Activated naive CD4-positive, alpha-beta T cell treated with anti-CD3 and anti-CD28 coated beads for 36 hours (primary cell): ENCODE data around the gene ZDHHC11B. TPM values are rescaled to one million over a fixed set of nuclear protein-coding genes. Genes with fewer than 3 reads are reported as not detected.
"Not testable (repeated sequence)": the region's sequence is repeated elsewhere in the genome, so short reads cannot be mapped to it uniquely, and the experiment has no call there.

Experiments used
- CTCF ChIA-PET: fragments of 350-600 bp; sonication (Branson Sonifier 250); formaldehyde crosslinking; loops from one replicate; lab custom pipeline; 2021; ENCODE audit warnings: antibody characterized with exemption; lab: Charles Lee
- DNase-seq: peaks from one replicate; pipeline ENCODE4 v3.0.0-alpha.2; 2020
- H3K27ac Mint-ChIP-seq: one replicate; pipeline ENCODE4 v1.8.0; 2021; ENCODE audit warnings: mild to moderate bottlenecking, mixed read lengths
- H3K27me3 Mint-ChIP-seq: one replicate; pipeline ENCODE4 v1.8.0; 2021; ENCODE audit warnings: low read depth, mixed read lengths
- H3K36me3 Mint-ChIP-seq: one replicate; pipeline ENCODE4 v1.8.0; 2021; ENCODE audit warnings: low read depth, mixed read lengths
- H3K4me1 Mint-ChIP-seq: one replicate; pipeline ENCODE4 v1.8.0; 2021; ENCODE audit warnings: low read depth, mixed read lengths
- H3K4me3 Mint-ChIP-seq: one replicate; pipeline ENCODE4 v1.8.0; 2021; ENCODE audit warnings: mild to moderate bottlenecking, moderate library complexity, mixed read lengths
- H3K9me3 Mint-ChIP-seq: one replicate; pipeline ENCODE4 v1.8.0; 2021; ENCODE audit warnings: mixed read lengths
- intact Hi-C: fragments of 100-400 bp; cut with micrococcal nuclease; formaldehyde crosslinking; loops from one replicate; pipeline ENCODE4 v1.15.1; 2023
- total RNA-seq, 2 experiments: library from RNA; stranded (reverse); gene quantifications; one replicate each; pipeline ENCODE4 v1.2.3, GENCODE V29; 2021

The ZDHHC11B gene
- total RNA-seq, 2 experiments from 2014 or later, result not detected

DNA sequence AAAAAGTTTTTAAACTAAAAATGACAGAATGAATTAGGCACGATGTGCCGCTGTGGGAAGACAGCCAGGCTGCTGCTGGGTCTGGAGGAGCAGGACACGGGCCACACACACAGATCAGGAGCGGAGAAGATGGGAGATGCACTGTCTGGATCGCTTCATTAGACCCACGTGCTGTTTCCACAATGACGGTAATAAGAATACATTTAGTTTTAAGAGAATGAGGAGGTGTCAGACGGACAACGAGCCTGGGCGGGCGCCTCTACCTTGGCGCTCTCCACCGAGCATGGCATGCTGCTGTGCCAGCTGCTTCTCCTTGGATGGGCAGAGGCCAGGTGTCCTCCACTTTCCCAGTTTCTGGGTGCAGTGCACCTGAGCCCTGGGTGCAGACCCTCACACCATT is 11.6 kb downstream of the ZDHHC11B start:
- DNase-seq, CTCF ChIA-PET, H3K4me3 Mint-ChIP-seq, H3K4me1 Mint-ChIP-seq, H3K36me3 Mint-ChIP-seq, H3K27ac Mint-ChIP-seq, H3K27me3 Mint-ChIP-seq, intact Hi-C loops, H3K9me3 Mint-ChIP-seq: not testable (repeated sequence)

DNA sequence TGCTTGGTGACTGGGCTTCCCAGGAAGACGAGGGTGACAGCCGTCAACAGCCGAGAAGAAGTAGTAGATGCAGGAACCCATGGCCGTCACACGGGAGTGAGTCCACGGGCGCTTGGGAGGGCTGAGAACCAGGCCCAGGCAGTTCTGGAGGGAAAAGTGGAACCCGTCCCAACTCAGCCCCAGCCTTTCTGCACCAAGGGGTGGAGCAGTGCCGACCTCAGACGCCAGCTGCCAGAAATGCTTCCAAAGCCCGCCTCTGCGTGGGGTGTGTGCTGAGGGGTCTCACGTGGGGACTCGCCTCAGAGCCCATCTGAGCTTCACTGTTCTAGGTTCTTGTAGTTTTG is 12.0 kb downstream of the ZDHHC11B start:
- CTCF ChIA-PET, H3K27me3 Mint-ChIP-seq, DNase-seq, H3K27ac Mint-ChIP-seq, H3K36me3 Mint-ChIP-seq, H3K4me3 Mint-ChIP-seq, intact Hi-C loops, H3K4me1 Mint-ChIP-seq, H3K9me3 Mint-ChIP-seq: not testable (repeated sequence)

DNA sequence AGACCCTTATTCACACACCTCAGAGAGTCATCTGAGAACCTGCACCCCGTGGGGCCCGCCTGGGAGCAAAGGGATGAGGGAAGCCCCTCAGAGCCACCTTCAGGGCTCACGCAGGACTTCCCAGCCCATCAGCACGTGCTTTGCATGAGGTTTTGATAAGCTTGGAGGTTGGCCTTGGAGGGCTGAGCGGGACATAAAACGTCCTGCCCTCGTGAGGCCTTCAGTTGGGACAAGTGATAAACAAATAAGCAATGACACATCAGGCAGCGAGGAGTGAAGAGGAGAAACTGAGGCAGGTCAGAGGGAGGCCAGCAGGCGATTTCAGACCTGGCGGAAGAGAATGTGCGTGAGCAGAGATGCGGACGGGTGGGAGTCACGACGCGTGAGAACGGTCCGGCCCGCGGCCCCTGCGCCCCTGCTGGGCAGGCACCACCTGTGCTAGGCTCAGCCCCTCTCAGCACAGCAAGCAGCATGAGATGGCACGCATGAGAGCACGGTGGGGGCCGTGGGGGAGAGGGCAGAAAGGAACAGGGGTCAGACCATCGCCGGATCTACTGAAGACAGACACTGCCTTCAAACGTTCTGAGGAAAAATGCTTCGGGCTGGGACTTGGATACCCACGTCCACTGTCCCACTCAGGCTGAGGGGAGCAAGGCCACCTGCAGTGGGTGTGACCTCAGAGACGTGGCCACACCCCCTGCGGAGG is 12.5 kb downstream of the ZDHHC11B start:
- H3K4me3 Mint-ChIP-seq, CTCF ChIA-PET, intact Hi-C loops, H3K27ac Mint-ChIP-seq, H3K27me3 Mint-ChIP-seq, H3K4me1 Mint-ChIP-seq, DNase-seq, H3K36me3 Mint-ChIP-seq, H3K9me3 Mint-ChIP-seq: not testable (repeated sequence)

DNA sequence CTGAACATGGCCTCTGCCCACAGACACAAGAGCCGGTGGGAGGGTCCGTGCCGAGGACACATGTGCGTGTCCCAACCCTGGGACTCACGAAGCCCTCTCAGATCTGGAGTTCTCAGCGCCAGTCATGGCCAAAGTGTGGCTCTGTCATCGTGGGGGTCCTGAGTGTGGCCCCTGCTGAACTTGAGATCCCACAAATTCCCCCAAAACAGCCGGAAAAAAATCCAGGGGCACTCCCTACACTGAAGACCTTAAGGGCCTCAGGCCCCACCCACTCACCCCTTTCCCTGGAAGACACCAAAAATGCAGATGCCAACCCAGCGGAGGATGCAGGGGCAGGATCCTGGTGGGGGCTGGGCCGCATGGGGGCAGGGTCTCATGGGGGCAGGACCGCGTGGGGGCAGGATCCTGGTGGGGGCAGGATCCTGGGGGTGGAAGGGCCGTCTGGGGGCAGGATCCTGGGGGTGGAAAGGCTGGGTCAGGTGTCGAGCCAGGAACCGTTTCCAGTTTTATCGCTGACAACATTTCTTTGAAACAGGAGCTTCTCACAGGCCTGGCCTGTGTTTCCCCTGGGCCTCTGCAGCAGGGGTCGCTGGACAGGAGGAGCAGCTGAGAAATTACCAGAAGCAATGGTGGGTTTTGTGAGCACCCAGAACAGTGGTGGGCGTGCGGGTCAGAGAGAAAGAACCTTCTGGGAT is 13.3 kb downstream of the ZDHHC11B start:
- intact Hi-C loops, H3K36me3 Mint-ChIP-seq, DNase-seq: not testable (repeated sequence)

DNA sequence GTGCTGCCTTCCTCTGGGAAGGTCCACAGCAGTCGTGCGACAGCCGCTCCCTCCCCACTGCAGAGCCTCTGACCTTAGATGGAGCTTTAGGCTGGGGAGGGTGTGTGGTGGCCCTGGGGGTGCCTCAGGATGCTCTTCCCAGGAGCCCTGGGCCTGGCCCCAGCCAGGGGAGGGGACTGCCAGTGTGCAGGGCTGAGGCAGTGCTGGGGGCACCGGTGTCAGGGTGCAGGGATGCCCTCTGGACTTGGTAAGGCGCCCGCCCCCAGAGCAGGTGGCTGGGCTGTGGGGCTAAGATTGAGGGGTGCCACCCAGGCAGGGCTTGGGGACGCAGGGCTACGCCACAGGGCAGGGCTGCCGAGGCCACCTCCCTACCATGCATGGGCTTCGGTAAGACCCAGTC is 13.9 kb downstream of the ZDHHC11B start:
- H3K36me3 Mint-ChIP-seq, intact Hi-C loops, DNase-seq: not testable (repeated sequence)

More for the DNA sequence above, 13.3 kb downstream of the ZDHHC11B start:
- H3K4me1 Mint-ChIP-seq, CTCF ChIA-PET, H3K9me3 Mint-ChIP-seq, H3K27me3 Mint-ChIP-seq, H3K27ac Mint-ChIP-seq, H3K4me3 Mint-ChIP-seq: not testable (repeated sequence)

DNA sequence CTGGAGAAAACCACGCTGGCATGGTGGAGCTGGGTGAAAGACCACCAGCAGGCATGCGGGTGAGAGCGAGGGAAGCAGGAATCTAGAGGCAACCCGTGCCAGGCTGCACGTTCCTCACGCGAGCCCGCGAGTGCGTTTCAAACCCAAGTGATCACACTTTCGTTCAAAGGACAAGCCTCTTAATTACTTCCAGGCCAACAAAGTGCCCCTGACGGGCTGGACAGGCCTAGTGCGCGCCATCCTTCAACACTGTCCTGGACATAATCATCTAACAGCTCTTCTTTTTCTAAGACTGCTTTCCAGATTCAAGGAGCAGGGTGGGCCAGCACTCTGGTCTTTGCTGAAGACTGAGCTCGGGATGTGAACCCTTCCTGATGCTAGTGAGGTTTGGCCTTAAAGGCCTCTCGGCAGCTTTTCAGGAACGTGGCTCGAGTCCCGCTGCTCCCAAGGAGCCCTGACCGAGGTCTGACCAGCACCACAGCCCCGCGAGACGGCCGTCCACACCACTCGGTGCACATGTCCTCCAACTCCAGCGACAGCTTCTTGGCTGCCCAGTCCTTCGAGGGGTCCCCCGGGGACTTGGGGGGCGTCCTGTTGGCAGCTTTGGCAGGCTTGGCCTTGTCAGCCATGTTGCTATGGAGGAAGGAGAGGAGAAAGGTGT is 14.9 kb downstream of the ZDHHC11B start:
- intact Hi-C loops, H3K27ac Mint-ChIP-seq, H3K9me3 Mint-ChIP-seq, CTCF ChIA-PET, H3K36me3 Mint-ChIP-seq, H3K4me1 Mint-ChIP-seq, H3K27me3 Mint-ChIP-seq, H3K4me3 Mint-ChIP-seq, DNase-seq: not testable (repeated sequence)

More for the DNA sequence above, 13.9 kb downstream of the ZDHHC11B start:
- H3K27ac Mint-ChIP-seq, H3K9me3 Mint-ChIP-seq, H3K4me1 Mint-ChIP-seq, H3K4me3 Mint-ChIP-seq, CTCF ChIA-PET, H3K27me3 Mint-ChIP-seq: not testable (repeated sequence)

DNA sequence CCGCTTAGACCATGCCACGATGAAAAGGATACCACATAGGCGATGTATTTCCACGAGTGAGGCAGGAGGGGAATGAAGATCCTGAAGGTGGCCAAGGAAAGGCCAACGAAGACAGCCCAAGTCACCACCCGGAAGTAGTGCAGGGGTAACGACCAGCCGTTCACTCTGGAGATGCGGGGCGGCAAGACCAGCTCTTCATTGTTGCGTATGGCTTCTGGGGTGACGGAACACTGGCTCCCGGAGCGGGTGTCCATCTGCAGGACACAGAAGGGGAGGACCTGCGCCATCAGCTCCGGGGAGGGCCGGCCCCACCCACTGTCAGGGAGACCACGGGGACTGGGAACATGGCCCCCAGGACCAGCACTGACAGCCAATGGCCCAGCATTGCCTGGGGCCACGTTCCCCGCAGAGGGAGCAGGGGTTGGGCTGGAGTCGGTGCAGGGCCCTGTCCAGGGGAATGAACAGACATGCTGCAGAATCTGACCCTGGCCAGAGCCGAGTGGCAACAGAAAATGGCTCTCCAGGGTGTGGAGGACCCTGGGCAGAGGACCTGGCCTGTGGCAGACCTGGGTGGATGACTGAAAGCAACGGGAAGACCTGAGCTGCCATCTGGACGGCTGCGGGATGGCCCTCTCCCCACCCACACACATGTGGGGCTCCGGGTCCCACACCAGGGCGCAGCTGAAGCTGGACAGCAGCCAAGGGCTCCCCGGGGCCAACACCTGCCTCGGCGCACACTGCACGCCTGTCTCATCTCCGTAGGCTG is 17.7 kb downstream of the ZDHHC11B start:
- CTCF ChIA-PET, result no interaction called here
- H3K4me3 Mint-ChIP-seq, result no peak overlapping the region

DNA sequence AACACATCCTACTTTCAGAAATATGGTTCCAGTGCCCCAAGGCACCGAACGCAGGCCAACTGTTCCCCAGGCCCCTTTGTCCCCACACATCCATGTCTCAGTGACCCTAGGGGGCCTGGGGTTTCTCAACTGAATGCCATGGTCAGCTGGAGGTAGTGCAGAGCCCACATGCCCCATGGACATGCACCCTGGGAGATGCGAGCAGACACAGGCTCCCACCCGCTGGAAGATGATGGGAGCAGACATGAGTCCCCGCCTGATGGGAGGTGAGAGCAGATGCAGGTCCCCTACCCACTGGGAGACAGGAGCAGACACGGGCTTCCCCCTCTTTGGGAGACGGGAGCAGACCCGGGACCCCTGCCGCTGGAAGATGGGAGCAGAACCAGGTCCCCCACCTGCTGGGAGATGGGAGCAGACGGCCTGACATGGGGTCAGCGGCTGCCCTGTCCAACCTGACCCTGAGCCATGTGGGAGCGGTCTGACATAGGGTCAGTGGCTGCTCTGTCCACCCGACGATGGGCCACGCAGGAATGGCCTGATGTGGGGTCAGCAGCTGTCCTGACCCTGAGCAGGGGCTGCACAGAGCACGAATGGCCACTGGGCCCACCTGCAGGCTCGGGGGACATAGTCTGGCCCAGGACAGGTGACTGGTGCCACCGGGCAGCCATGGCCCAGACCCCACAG is 18.4 kb downstream of the ZDHHC11B start:
- H3K27me3 Mint-ChIP-seq, result no peaks in the 10 kb centered on the region
- intact Hi-C loops, result no loop called here
- no peak overlapping the region for H3K27ac Mint-ChIP-seq
- no peak for DNase-seq
- no peak overlapping the region for H3K4me3 Mint-ChIP-seq
- H3K36me3 Mint-ChIP-seq, result no peaks in the 10 kb centered on the region
- H3K9me3 Mint-ChIP-seq, result no peaks in the 10 kb centered on the region
- H3K4me1 Mint-ChIP-seq, result no peaks in the 10 kb centered on the region
- CTCF ChIA-PET, result no interaction called here

More for the DNA sequence above, 17.7 kb downstream of the ZDHHC11B start:
- Mint-ChIP-seq H3K9me3 (no peaks in the 10 kb centered on the region), H3K36me3 (no peaks in the 10 kb centered on the region), H3K27me3 (no peaks in the 10 kb centered on the region), H3K27ac (no peak overlapping the region), H3K4me1 (no peaks in the 10 kb centered on the region)
- intact Hi-C loops, result no loop called here
- DNase-seq, result no peak

DNA sequence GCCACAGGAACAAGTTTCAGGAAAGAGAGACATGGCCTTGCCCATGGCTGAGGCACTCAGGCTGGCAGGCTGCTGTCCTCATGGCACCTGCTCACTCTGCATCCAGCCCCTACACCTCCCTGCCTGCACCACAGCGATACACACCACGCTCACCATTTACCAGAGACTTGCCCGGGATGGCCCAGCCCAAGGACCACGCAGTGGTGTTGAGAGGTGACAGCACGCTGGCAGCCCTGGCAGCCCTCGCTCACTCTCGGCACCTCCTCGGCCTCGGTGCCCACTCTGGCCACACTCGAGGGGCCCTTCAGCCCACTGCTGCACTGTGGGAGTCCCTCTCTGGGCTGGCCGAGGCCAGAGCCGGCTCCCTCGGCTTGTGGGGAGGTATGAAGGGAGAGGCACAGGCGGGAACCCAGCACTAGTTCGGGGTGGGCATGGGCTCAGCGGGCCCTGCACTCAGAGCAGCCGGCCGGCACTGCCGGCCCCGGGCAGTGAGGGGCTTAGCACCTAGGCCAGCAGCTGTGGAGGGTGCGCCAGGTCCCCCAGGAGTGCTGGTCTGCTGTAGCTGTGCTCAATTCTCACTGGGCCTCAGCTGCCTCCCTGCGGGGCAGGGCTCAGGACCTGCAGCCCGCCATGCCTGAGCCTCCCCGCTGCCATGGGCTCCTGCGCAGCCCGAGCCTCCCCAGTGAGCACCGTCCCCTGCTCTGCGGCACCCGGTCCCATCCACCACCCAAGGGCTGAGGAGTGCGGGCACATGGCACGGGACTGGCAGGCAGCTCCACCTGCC is 20.3 kb downstream of the ZDHHC11B start:
- Mint-ChIP-seq H3K9me3 (no peaks in the 10 kb centered on the region), H3K4me1 (peaks cover 2% of the 10 kb centered on the region), H3K36me3 (no peaks in the 10 kb centered on the region), H3K4me3 (no peak overlapping the region), H3K27me3 (no peaks in the 10 kb centered on the region), H3K27ac (no peak overlapping the region)
- CTCF ChIA-PET, result interaction anchor here (0.7 to 1.0 kb wide), 2 partner anchors 13 to 380 kb away, joined by 3 to 5 read pairs; no protein-coding TSS in a partner anchor
- intact Hi-C loops, result no loop called here
- no peak for DNase-seq

DNA sequence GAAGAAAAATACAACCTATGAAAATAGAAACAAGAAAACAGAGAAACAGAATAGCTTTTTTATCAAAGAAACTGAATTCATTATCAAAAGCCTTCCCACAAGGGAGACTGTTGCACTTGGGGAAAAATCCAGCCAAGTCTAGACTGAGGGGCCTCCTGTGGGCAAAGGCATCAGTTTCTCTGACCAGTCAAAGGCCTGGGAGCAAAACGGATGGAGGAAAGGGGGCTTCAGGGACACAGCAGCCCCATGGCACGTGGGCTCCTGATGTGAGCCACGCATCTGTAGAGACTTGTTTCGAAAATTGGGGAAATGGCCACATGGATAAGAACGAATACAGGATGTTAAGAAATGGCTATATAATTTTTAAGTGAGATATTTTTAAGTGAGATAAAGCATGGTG is 21.1 kb downstream of the ZDHHC11B start:
- no peak for DNase-seq
- CTCF ChIA-PET, result no interaction called here
- Mint-ChIP-seq H3K4me3 (no peak overlapping the region), H3K9me3 (no peaks in the 10 kb centered on the region), H3K36me3 (no peaks in the 10 kb centered on the region), H3K4me1 (peaks cover 8% of the 10 kb centered on the region), H3K27me3 (no peaks in the 10 kb centered on the region), H3K27ac (no peak overlapping the region)
- intact Hi-C loops, result no loop called here

DNA sequence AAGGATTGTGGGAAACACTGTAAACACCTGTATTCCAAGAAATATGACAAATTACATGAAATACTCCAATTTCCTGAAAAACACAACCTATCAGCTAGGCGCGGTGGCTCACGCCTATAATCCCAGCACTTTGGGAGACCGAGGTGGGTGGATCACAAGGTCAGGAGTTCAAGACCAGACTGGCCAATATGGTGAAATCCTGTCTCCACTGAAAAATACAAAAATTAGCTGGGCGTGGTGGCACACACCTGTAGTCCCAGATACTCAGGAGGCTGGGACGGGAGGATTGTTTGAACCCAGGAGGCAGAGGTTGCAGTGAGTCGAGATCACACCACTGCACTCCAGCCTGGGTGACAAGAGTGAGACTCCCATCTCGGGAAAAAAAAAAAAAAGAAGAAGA is 21.5 kb downstream of the ZDHHC11B start:
- H3K4me3 Mint-ChIP-seq, DNase-seq, H3K36me3 Mint-ChIP-seq, CTCF ChIA-PET, H3K27ac Mint-ChIP-seq, H3K9me3 Mint-ChIP-seq, H3K27me3 Mint-ChIP-seq, intact Hi-C loops: not testable (repeated sequence)
- H3K4me1 Mint-ChIP-seq, result peaks cover 11% of the 10 kb centered on the region
